ENCODE data around the gene RPS6KB1.
"Not testable (repeated sequence)": the region's sequence is repeated elsewhere in the genome, so short reads cannot be mapped to it uniquely, and the experiment has no call there.

GRCh38 chr17:59933317-59933716, 40.4 kb downstream of the RPS6KB1 start:
- TF ChIP-seq POLR2A (IDR thresholded peaks at IDR 0.05) = not testable (repeated sequence)
- TF ChIP-seq, protein P1, sequence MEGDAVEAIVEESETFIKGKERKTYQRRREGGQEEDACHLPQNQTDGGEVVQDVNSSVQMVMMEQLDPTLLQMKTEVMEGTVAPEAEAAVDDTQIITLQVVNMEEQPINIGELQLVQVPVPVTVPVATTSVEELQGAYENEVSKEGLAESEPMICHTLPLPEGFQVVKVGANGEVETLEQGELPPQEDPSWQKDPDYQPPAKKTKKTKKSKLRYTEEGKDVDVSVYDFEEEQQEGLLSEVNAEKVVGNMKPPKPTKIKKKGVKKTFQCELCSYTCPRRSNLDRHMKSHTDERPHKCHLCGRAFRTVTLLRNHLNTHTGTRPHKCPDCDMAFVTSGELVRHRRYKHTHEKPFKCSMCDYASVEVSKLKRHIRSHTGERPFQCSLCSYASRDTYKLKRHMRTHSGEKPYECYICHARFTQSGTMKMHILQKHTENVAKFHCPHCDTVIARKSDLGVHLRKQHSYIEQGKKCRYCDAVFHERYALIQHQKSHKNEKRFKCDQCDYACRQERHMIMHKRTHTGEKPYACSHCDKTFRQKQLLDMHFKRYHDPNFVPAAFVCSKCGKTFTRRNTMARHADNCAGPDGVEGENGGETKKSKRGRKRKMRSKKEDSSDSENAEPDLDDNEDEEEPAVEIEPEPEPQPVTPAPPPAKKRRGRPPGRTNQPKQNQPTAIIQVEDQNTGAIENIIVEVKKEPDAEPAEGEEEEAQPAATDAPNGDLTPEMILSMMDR (IDR thresholded peaks at IDR 0.05) = not testable (repeated sequence)
